ENCODE measurements around the gene OR6A2. TPM values are rescaled to one million over a fixed set of nuclear protein-coding genes. Genes with fewer than 3 reads are reported as not detected.

OR6A2 gene
- total RNA-seq, 1 donor from 2014 or later = 0.10 TPM

- DNase-seq = no peak
Observed at GRCh38 chr11:6755953-6756347, 43.5 kb downstream of the OR6A2 start.

GRCh38 chr11:6755303-6755952 is 44.1 kb downstream of the OR6A2 start:
- peak; percentile 65 for DNase-seq

GRCh38 chr11:6747097-6747668 is 52.3 kb downstream of the OR6A2 start:
- DNase-seq = no peak

- DNase-seq = no peak
Observed at GRCh38 chr11:6746626-6747025, 52.9 kb downstream of the OR6A2 start.

- DNase-seq = no peak
Observed at GRCh38 chr11:6746086-6746618, 53.3 kb downstream of the OR6A2 start.

GRCh38 chr11:6745465-6746015 is 53.9 kb downstream of the OR6A2 start:
- DNase-seq = no peak

- DNase-seq = no peak
Observed at GRCh38 chr11:6745018-6745417, 54.5 kb downstream of the OR6A2 start.

GRCh38 chr11:6742260-6742659 is 57.2 kb downstream of the OR6A2 start:
- DNase-seq = no peak

Other genes with a start within 250 kb of the OR6A2 start
- 18.4 TPM for gene RRP8, start 196.1 kb downstream of the OR6A2 start, total RNA-seq
- 167 TPM for gene ILK, start 195.9 kb downstream of the OR6A2 start, total RNA-seq
- 20.6 TPM for gene TAF10, start 187.5 kb downstream of the OR6A2 start, total RNA-seq
- gene TPP1, start 180.3 kb downstream of the OR6A2 start, total RNA-seq = 59.9 TPM
- 64.6 TPM for gene DCHS1, start 143.9 kb downstream of the OR6A2 start, total RNA-seq
- 29.2 TPM for gene MRPL17, start 116.3 kb downstream of the OR6A2 start, total RNA-seq
- gene OR2AG2, start 27.7 kb downstream of the OR6A2 start, total RNA-seq = not detected
- gene OR2AG1, start 16.7 kb downstream of the OR6A2 start, total RNA-seq = not detected
- gene OR10A5, start 46.0 kb upstream of the OR6A2 start, total RNA-seq = not detected
- gene OR10A2, start 63.4 kb upstream of the OR6A2 start, total RNA-seq = not detected
- not detected for gene OR10A4, start 76.9 kb upstream of the OR6A2 start, total RNA-seq
- not detected for gene OR2D2, start 92.8 kb upstream of the OR6A2 start, total RNA-seq
- gene OR2D3, start 121.3 kb upstream of the OR6A2 start, total RNA-seq = not detected
- 0.51 TPM for gene ZNF215, start 126.7 kb upstream of the OR6A2 start, total RNA-seq
- gene ZNF214, start 220.7 kb upstream of the OR6A2 start, total RNA-seq = 3.7 TPM
- gene NLRP14, start 220.8 kb upstream of the OR6A2 start, total RNA-seq = 0.21 TPM